Type B pancreatic cell (in vitro differentiated cells): Measurements from ENCODE around the gene SIK2. TPM values are rescaled to one million over a fixed set of nuclear protein-coding genes. Genes with fewer than 3 reads are reported as not detected.

Experiments used
- DNase-seq: peaks from one replicate; pipeline ENCODE4 v3.0.0; 2021; ENCODE audit warnings: mixed read lengths; ENCODE audit not compliant: unreplicated experiment; ENCODE audit errors: extremely low spot score
- H3K27ac Mint-ChIP-seq: 2 replicates; pipeline ENCODE4 v1.8.0; 2021; ENCODE audit warnings: mild to moderate bottlenecking, mixed read lengths
- H3K27me3 Mint-ChIP-seq: 2 replicates; pipeline ENCODE4 v1.8.0; 2021; ENCODE audit warnings: mixed read lengths
- H3K36me3 Mint-ChIP-seq: 2 replicates; pipeline ENCODE4 v1.8.0; 2021; ENCODE audit warnings: mixed read lengths
- H3K4me1 Mint-ChIP-seq: one replicate; pipeline ENCODE4 v1.8.0; 2021; ENCODE audit warnings: mixed read lengths; ENCODE audit not compliant: unreplicated experiment
- H3K4me3 Mint-ChIP-seq: 2 replicates; pipeline ENCODE4 v1.8.0; 2021; ENCODE audit warnings: mild to moderate bottlenecking, mixed read lengths
- H3K9me3 Mint-ChIP-seq: 2 replicates; pipeline ENCODE4 v1.8.0; 2021; ENCODE audit warnings: mixed read lengths
- CTCF ChIP-seq: fragments of 200-600 bp; sonication (generic); conservative IDR thresholded peaks from 2 replicates; pipeline ENCODE4 v1.5.0; 2021; ENCODE audit warnings: antibody characterized with exemption, mild to moderate bottlenecking
- total RNA-seq: library from RNA; stranded (reverse); gene quantifications from 2 replicates; pipeline ENCODE4 v1.2.1, GENCODE V29; 2021; ENCODE audit warnings: low replicate concordance

The SIK2 gene
- total RNA-seq, 1 donor from 2014 or later = 28.0 TPM

- no peaks in the 10 kb centered on the region for H3K9me3 Mint-ChIP-seq
- peaks cover 14% of the 10 kb centered on the region for H3K4me1 Mint-ChIP-seq
- H3K27me3 Mint-ChIP-seq = no peaks in the 10 kb centered on the region
- H3K27ac Mint-ChIP-seq = no peak overlapping the region
- no peak for TF ChIP-seq CTCF
- no peak overlapping the region for H3K4me3 Mint-ChIP-seq
- H3K36me3 Mint-ChIP-seq = peaks cover 4% of the 10 kb centered on the region
- no peak for DNase-seq
Observed at GRCh38 chr11:111631024-111631665, 28.9 kb downstream of the SIK2 start.

GRCh38 chr11:111631666-111632039 lies 29.4 kb downstream of the SIK2 start:
- Mint-ChIP-seq H3K36me3 (peaks cover 9% of the 10 kb centered on the region), H3K4me3 (no peak overlapping the region), H3K9me3 (no peaks in the 10 kb centered on the region), H3K27me3 (no peaks in the 10 kb centered on the region), H3K4me1 (peaks cover 19% of the 10 kb centered on the region), H3K27ac (no peak overlapping the region)
- DNase-seq = no peak
- no peak for TF ChIP-seq CTCF

- Mint-ChIP-seq H3K27me3 (no peaks in the 10 kb centered on the region), H3K27ac (no peak overlapping the region)
Observed at GRCh38 chr11:111632516-111633220, 30.4 kb downstream of the SIK2 start.

GRCh38 chr11:111633248-111633647 lies 31.0 kb downstream of the SIK2 start:
- Mint-ChIP-seq H3K27me3 (no peaks in the 10 kb centered on the region), H3K4me1 (peaks cover 19% of the 10 kb centered on the region), H3K9me3 (no peaks in the 10 kb centered on the region), H3K4me3 (no peak overlapping the region), H3K36me3 (peaks cover 17% of the 10 kb centered on the region), H3K27ac (no peak overlapping the region)
- DNase-seq = no peak
- TF ChIP-seq CTCF = no peak

More at GRCh38 chr11:111632516-111633220, 30.4 kb downstream of the SIK2 start:
- Mint-ChIP-seq H3K4me1 (peaks cover 19% of the 10 kb centered on the region), H3K36me3 (peaks cover 13% of the 10 kb centered on the region), H3K9me3 (no peaks in the 10 kb centered on the region), H3K4me3 (no peak overlapping the region)
- TF ChIP-seq CTCF = no peak
- DNase-seq = no peak

- H3K4me1 Mint-ChIP-seq = peaks cover 19% of the 10 kb centered on the region
- H3K36me3 Mint-ChIP-seq = peaks cover 20% of the 10 kb centered on the region
- no peak overlapping the region for H3K4me3 Mint-ChIP-seq
- no peak for DNase-seq
- H3K27me3 Mint-ChIP-seq = no peaks in the 10 kb centered on the region
- H3K27ac Mint-ChIP-seq = no peak overlapping the region
- H3K9me3 Mint-ChIP-seq = no peaks in the 10 kb centered on the region
- TF ChIP-seq CTCF = no peak
Observed at GRCh38 chr11:111633756-111634362, 31.6 kb downstream of the SIK2 start.
